ENCODE measurements around the gene RPS27.
A peak's percentile ranks its signal among the peaks of the same experiment; 100 is the strongest.
"Not testable (repeated sequence)": the region's sequence is repeated elsewhere in the genome, so short reads cannot be mapped to it uniquely, and the experiment has no call there.

The RPS27 gene

DNA sequence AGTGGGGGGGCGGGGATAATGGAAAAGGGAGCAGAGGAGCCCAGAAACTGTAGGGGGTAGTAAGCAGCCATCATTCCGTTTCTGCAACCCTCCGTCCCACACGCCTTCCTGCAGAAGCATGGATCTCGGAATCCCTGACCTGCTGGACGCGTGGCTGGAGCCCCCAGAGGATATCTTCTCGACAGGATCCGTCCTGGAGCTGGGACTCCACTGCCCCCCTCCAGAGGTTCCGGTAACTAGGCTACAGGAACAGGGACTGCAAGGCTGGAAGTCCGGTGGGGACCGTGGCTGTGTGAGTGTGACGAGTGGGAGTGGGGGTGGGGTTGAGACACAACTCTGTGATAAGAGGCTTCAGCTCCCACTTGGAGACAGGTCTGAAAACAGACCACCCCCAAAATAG is 22.2 kb upstream of the RPS27 start:
- H3K4me3 ChIP-seq = peak overlapping the region; percentile 71
- TF ChIP-seq Cebpa-rat (IDR thresholded peaks at IDR 0.05) = no peak
- H3K27ac ChIP-seq = peak overlapping the region; percentile 85
- H3K27me3 ChIP-seq = no peaks in the 10 kb centered on the region
- H3K4me1 ChIP-seq = peaks cover 72% of the 10 kb centered on the region
- no peaks in the 10 kb centered on the region for H3K9me3 ChIP-seq
- H3K9ac ChIP-seq = peak overlapping the region; percentile 83
- peak overlapping the region; percentile 91 for H3K4me2 ChIP-seq
- H4K20me1 ChIP-seq = no peaks in the 10 kb centered on the region
- H3K36me3 ChIP-seq = peaks cover 20% of the 10 kb centered on the region

- Histone ChIP-seq H3K4me1 (peaks cover 70% of the 10 kb centered on the region), H3K4me2 (peak overlapping the region; percentile 91), H3K9ac (peak overlapping the region; percentile 83), H3K4me3 (peak overlapping the region; percentile 71), H3K36me3 (peaks cover 26% of the 10 kb centered on the region), H3K27me3 (no peaks in the 10 kb centered on the region), H3K27ac (peak overlapping the region; percentile 85), H3K9me3 (no peaks in the 10 kb centered on the region), H4K20me1 (no peaks in the 10 kb centered on the region)
- no peak for TF ChIP-seq Cebpa-rat (IDR thresholded peaks at IDR 0.05)
These were observed 21.6 kb upstream of the RPS27 start for GRCh38 chr1:153968972-153969371.

GRCh38 chr1:153970346-153970745 is 20.2 kb upstream of the RPS27 start:
- Histone ChIP-seq H3K36me3 (peaks cover 39% of the 10 kb centered on the region), H3K4me2 (peak overlapping the region; percentile 53), H4K20me1 (peaks cover under 1% of the 10 kb centered on the region; the same call in 1 of the 2 replicates), H3K4me1 (peaks cover 67% of the 10 kb centered on the region), H3K9ac (no peak overlapping the region), H3K9me3 (no peaks in the 10 kb centered on the region), H3K4me3 (no peak overlapping the region), H3K27ac (no peak overlapping the region), H3K27me3 (no peaks in the 10 kb centered on the region)
- no peak for TF ChIP-seq Cebpa-rat (IDR thresholded peaks at IDR 0.05)

DNA sequence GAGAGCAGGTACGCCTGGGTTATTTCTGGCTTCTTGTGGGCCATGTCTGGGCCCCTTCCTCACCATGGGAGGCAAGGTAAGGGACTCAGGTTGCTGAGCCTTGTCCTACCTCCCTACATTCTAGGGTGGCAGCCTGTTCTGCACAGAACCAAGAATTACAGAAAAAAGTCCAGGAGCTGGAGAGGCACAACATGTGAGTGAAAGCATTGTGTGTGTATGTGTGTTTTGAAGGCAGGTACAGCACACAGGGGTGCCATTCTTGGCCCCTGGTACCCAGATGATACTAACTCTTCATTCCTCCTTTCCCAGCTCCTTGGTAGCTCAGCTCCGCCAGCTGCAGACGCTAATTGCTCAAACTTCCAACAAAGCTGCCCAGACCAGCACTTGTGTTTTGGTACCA is 17.5 kb upstream of the RPS27 start:
- Histone ChIP-seq H3K4me1 (peaks cover 70% of the 10 kb centered on the region), H3K27ac (no peak overlapping the region)

DNA sequence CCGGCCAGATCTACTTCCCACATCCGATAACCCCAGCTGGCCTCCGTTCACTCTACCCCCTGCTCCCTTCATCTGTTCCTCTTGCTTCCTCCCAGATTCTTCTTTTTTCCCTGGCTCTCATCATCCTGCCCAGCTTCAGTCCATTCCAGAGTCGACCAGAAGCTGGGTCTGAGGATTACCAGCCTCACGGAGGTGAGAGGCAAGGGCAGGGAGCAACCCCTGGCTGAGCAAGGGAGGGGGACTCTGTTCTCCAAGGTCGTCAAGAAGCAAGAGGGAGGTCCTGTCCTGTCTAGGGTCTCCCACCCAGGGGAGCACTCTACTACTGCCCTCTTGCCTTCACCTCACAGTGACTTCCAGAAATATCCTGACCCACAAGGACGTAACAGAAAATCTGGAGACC is 17.0 kb upstream of the RPS27 start:
- no peak for TF ChIP-seq Cebpa-rat (IDR thresholded peaks at IDR 0.05)
- H3K9me3 ChIP-seq = no peaks in the 10 kb centered on the region
- peaks cover 15% of the 10 kb centered on the region; the same call in 1 of the 2 replicates for H4K20me1 ChIP-seq
- no peak overlapping the region for H3K27ac ChIP-seq
- H3K27me3 ChIP-seq = no peaks in the 10 kb centered on the region
- H3K4me2 ChIP-seq = no peak overlapping the region
- peaks cover 48% of the 10 kb centered on the region for H3K36me3 ChIP-seq
- H3K9ac ChIP-seq = no peak overlapping the region
- H3K4me1 ChIP-seq = peaks cover 75% of the 10 kb centered on the region
- H3K4me3 ChIP-seq = no peak overlapping the region

More for the DNA sequence above, 17.5 kb upstream of the RPS27 start:
- Histone ChIP-seq H4K20me1 (peaks cover 15% of the 10 kb centered on the region; the same call in 1 of the 2 replicates), H3K9ac (no peak overlapping the region), H3K27me3 (no peaks in the 10 kb centered on the region), H3K4me3 (no peak overlapping the region), H3K9me3 (no peaks in the 10 kb centered on the region), H3K4me2 (no peak overlapping the region), H3K36me3 (peaks cover 48% of the 10 kb centered on the region)
- TF ChIP-seq Cebpa-rat (IDR thresholded peaks at IDR 0.05) = no peak

DNA sequence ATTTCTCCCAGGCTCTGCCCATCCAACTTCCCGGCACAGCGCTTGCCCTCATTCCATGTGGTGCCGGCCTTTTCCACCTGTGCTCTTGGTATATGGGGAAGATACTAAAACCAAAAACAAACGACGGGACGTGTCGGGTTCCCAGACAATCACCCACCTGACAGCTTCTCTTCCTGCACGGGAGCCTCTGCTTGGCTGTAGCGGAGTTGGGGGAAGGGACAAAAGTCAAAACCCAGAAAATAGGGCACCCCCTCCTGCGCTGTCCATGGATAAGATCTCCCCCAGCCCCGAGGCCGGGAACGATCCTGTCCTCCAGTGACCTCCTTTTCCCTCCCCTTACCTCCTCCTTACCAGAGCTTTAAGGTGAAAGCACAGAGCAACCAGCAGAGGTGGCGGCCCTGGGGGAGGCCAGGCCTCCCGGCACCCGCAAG is 13.7 kb upstream of the RPS27 start:
- Histone ChIP-seq H3K4me3 (peak overlapping the region; percentile 92), H3K27me3 (no peaks in the 10 kb centered on the region), H3K9ac (peak overlapping the region; percentile 94), H4K20me1 (peaks cover 15% of the 10 kb centered on the region; the same call in 1 of the 2 replicates), H3K27ac (peak overlapping the region; percentile 91), H3K36me3 (peaks cover 43% of the 10 kb centered on the region), H3K4me2 (peak overlapping the region; percentile 97), H3K9me3 (no peaks in the 10 kb centered on the region), H3K4me1 (peaks cover 50% of the 10 kb centered on the region)
- TF ChIP-seq Cebpa-rat (IDR thresholded peaks at IDR 0.05) = no peak

- H3K27ac ChIP-seq = peak within 1 kb of the TSS; percentile 91
- H3K9me3 ChIP-seq = no peaks in the 10 kb centered on the region
- H3K4me1 ChIP-seq = peaks cover 43% of the 10 kb centered on the region
- H4K20me1 ChIP-seq = peaks cover 15% of the 10 kb centered on the region; the same call in 1 of the 2 replicates
- H3K36me3 ChIP-seq = peaks cover 36% of the 10 kb centered on the region
- TF ChIP-seq Cebpa-rat (IDR thresholded peaks at IDR 0.05) = no peak
- H3K4me3 ChIP-seq = peak within 1 kb of the TSS; percentile 92
- peak within 1 kb of the TSS; percentile 97 for H3K4me2 ChIP-seq
- peak within 1 kb of the TSS; percentile 94 for H3K9ac ChIP-seq
- no peaks in the 10 kb centered on the region for H3K27me3 ChIP-seq
These were observed 13.0 kb upstream of the RPS27 start, which contains the start of gene JTB for GRCh38 chr1:153977250-153978240. JTB (minus strand) TSS chr1:153977674; CDS start chr1:153977252, 422 bp downstream.

DNA sequence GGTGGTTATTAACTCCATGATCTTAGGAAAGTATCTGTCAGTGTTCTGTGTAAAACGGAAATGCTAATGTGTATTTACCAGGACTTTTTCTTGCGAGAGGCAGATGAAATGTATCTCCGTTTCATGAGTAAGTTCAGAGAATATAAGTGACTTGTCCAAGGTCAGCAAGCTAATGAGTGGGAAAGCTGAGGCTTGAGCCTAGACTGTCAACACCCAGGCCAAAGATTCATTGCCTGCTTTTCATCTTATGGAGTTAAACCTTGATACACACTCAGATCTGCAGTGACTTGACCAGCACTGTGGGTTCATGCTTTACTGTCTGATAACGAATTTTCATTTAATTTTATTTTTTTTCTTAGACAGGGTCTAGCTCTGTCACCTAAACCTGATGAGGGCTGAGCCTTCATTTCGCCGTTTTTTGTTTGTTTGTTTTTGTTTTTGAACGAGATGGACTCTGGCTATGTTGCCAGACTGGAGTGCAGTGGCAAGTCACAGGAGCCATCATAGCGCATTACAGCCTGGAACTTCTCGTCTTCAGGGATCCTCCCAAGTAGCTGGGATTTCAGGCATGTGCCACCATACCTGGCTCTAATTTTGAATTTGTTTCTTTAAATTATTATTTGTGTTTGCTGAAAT is 12.2 kb upstream of the RPS27 start:
- H3K4me2 ChIP-seq = peak overlapping the region; percentile 97
- no peak for TF ChIP-seq Cebpa-rat (IDR thresholded peaks at IDR 0.05)
- peaks cover 28% of the 10 kb centered on the region for H3K36me3 ChIP-seq
- H3K27ac ChIP-seq = peak overlapping the region; percentile 91
- peak overlapping the region; percentile 94 for H3K9ac ChIP-seq
- H3K4me3 ChIP-seq = peak overlapping the region; percentile 92
- H3K4me1 ChIP-seq = peaks cover 36% of the 10 kb centered on the region
- H3K27me3 ChIP-seq = no peaks in the 10 kb centered on the region
- no peaks in the 10 kb centered on the region for H3K9me3 ChIP-seq
- H4K20me1 ChIP-seq = peaks cover 15% of the 10 kb centered on the region; the same call in 1 of the 2 replicates

- Histone ChIP-seq H3K4me2 (peak overlapping the region; percentile 97), H3K36me3 (peaks cover 21% of the 10 kb centered on the region), H4K20me1 (peaks cover 15% of the 10 kb centered on the region; the same call in 1 of the 2 replicates), H3K4me1 (peaks cover 36% of the 10 kb centered on the region)
- not testable (repeated sequence) for H3K27ac ChIP-seq, H3K9me3 ChIP-seq, H3K9ac ChIP-seq, H3K27me3 ChIP-seq, H3K4me3 ChIP-seq
These were observed 11.5 kb upstream of the RPS27 start for GRCh38 chr1:153979091-153979490.

GRCh38 chr1:153981735-153982134 is 8.8 kb upstream of the RPS27 start:
- H3K9me3 ChIP-seq, H3K27ac ChIP-seq, H3K4me3 ChIP-seq, H3K9ac ChIP-seq, H3K36me3 ChIP-seq, H3K27me3 ChIP-seq, H3K4me2 ChIP-seq, H4K20me1 ChIP-seq: not testable (repeated sequence)
- H3K4me1 ChIP-seq = peaks cover 35% of the 10 kb centered on the region
